Immature natural killer cell (primary cell): ENCODE measurements around the gene DISC1. TPM values are rescaled to one million over a fixed set of nuclear protein-coding genes. Genes with fewer than 3 reads are reported as not detected.
"Not testable (repeated sequence)": the region's sequence is repeated elsewhere in the genome, so short reads cannot be mapped to it uniquely, and the experiment has no call there.

Experiments
- DNase-seq, 3 donors: peaks; one replicate each; pipeline ENCODE4 v3.0.0; 2022; ENCODE audit warnings: mixed read lengths in 1 of 3
- H3K27ac Mint-ChIP-seq, 6 donors: one replicate each; pipeline ENCODE4 v1.8.0; 2020; ENCODE audit warnings: mixed read lengths in 6 of 6, mild to moderate bottlenecking in 5 of 6, inconsistent platforms in 4 of 6, moderate library complexity in 3 of 6
- H3K27me3 Mint-ChIP-seq, 3 donors: one replicate each; pipeline ENCODE4 v1.8.0; 2020 to 2021; ENCODE audit warnings: low read depth in 3 of 3, mild to moderate bottlenecking in 3 of 3, mixed read lengths in 3 of 3, moderate library complexity in 3 of 3, inconsistent platforms in 1 of 3
- H3K36me3 Mint-ChIP-seq, 3 donors: one replicate each; pipeline ENCODE4 v1.8.0; 2020; ENCODE audit warnings: mixed read lengths in 3 of 3, inconsistent platforms in 2 of 3, mild to moderate bottlenecking in 2 of 3
- H3K4me1 Mint-ChIP-seq, 2 donors: one replicate each; pipeline ENCODE4 v1.8.0; 2020; ENCODE audit warnings: inconsistent platforms in 2 of 2, mild to moderate bottlenecking in 2 of 2, mixed read lengths in 2 of 2, moderate library complexity in 1 of 2
- H3K4me3 Mint-ChIP-seq, 5 donors: one replicate each; pipeline ENCODE4 v1.8.0; 2020; ENCODE audit warnings: mild to moderate bottlenecking in 5 of 5, mixed read lengths in 5 of 5, inconsistent platforms in 3 of 5, moderate library complexity in 3 of 5
- H3K9me3 Mint-ChIP-seq, 6 donors: one replicate each; pipeline ENCODE4 v1.8.0; 2020; ENCODE audit warnings: mild to moderate bottlenecking in 6 of 6, mixed read lengths in 6 of 6, inconsistent platforms in 4 of 6, moderate library complexity in 3 of 6
- polyA plus RNA-seq, 3 donors: library from polyadenylated mRNA; unstranded; fragments of 300-500 nt; fragmentation: Illumina TruSeq; gene quantifications; one replicate each; pipeline ENCODE4 v1.2.3, GENCODE V29; 2021

DISC1 gene
- polyA plus RNA-seq, 3 donors from 2014 or later = 1.1 to 1.3 TPM; not detected in 1

DNA sequence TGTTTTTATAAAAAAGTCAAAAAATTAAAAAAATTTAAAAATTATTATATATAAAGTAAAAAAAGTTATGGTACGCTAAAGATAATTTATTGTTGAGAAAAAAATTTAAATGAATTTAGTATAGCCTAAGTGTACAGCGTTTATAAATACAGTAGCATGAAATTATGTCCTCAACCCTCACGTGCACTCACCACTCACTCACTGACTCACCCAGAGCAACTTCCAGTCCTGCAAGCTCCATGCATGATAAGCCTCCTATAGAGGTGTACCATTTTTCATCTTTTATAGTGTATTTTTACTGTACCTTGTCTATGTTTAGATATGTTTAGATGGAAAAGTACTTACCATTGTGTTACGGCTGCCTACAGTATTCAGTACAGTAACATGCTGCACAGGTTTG lies 5.1 kb downstream of the DISC1 start:
- peaks cover 0 to 2% (median 0%) of the 10 kb centered on the region in 3 donors for H3K27me3 Mint-ChIP-seq
- H3K4me3 Mint-ChIP-seq = no peak overlapping the region
- H3K4me1 Mint-ChIP-seq = peaks cover 20 to 21% of the 10 kb centered on the region in 2 donors
- H3K9me3 Mint-ChIP-seq = no peaks in the 10 kb centered on the region
- H3K36me3 Mint-ChIP-seq = peaks cover 0 to 4% (median 0%) of the 10 kb centered on the region in 3 donors
- no peak overlapping the region for H3K27ac Mint-ChIP-seq
- DNase-seq = no peak

DNA sequence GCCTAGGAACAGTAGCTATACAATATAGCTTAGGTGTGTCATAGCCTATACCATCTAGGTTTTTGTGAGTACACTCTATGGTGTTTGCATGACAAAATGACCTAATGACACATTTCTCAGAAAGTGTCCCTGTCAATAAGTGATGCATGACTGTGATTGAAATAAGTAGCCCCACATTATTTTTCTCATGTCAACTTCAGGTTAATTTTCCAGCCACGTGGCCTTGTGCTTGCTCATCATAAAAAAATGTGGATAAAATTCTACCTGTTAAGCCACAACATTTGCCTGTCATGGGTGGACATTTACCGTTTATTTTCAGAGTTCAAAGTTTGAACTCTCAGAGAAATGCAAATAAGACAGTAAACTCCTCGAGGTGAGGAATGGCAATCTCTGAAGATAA lies 5.5 kb downstream of the DISC1 start:
- no peak overlapping the region for H3K27ac Mint-ChIP-seq
- peaks cover 0 to 4% (median 0%) of the 10 kb centered on the region in 3 donors for H3K36me3 Mint-ChIP-seq
- peaks cover 20 to 21% of the 10 kb centered on the region in 2 donors for H3K4me1 Mint-ChIP-seq
- H3K27me3 Mint-ChIP-seq = peaks cover 0 to 2% (median 0%) of the 10 kb centered on the region in 3 donors
- no peaks in the 10 kb centered on the region for H3K9me3 Mint-ChIP-seq
- H3K4me3 Mint-ChIP-seq = no peak overlapping the region
- no peak for DNase-seq

DNA sequence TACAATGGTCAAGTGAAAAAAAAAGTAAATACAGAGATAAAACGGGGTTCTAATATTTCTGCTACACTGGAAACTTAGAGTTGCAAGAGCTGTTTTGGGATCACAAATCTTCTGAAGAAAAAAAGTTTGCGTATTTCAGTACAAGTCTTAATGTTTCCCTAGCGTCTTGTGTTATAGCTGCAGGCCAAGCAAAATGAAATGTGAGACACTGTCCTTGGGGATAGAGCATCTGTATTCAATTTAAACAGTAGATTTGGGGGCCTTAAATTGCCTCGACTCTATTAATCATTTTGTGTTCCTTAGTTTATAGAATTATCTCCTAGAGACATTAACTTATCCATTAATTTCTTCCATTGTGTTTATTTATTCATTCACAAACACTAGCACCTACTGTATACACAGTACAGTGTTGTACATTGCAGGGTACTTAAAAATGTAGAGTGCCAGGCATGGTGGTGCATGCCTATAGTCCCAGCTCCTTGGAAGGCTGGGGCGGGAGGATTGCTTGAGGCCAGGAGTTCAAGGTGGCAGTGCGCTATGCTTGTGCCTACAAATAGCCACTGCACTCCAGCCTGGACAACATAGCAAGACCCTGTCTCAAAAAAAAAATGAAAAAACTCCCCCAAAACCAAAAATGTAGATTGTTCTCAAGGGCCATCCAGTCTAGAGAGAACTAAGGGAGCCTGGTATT lies 7.9 kb downstream of the DISC1 start:
- Mint-ChIP-seq H3K9me3 (no peaks in the 10 kb centered on the region), H3K27me3 (peaks cover 0 to 3% (median 2%) of the 10 kb centered on the region in 3 donors), H3K4me3 (no peak overlapping the region), H3K4me1 (peaks cover 0 to under 1% of the 10 kb centered on the region in 2 donors), H3K36me3 (peaks cover 0 to 7% (median 0%) of the 10 kb centered on the region in 3 donors), H3K27ac (no peak overlapping the region)
- DNase-seq = no peak

DNA sequence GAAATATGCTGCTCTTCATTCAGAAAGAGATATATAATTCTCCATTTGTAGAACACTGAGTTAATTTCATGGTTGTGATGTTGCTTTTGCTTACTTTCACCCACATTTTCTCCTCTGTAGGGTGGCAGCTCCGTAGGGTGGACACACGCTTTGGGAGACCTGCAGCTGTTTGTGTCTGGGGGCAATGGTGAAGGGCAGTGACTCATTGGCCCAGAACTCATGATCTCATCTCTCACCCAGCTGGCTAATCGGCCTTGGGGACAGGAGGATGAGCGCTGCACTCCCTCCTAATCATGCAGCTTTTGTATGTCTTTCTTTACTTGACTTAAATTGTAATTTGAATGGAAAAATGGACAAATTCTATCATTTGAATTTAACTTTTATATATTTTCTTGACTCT lies 9.6 kb downstream of the DISC1 start:
- DNase-seq = no peak
- Mint-ChIP-seq H3K27ac (no peak overlapping the region), H3K4me3 (no peak overlapping the region), H3K4me1 (peaks cover 4 to 5% of the 10 kb centered on the region in 2 donors), H3K9me3 (no peaks in the 10 kb centered on the region), H3K27me3 (peaks cover 1 to 3% (median 2%) of the 10 kb centered on the region in 3 donors), H3K36me3 (peaks cover 0 to 7% (median 0%) of the 10 kb centered on the region in 3 donors)

DNA sequence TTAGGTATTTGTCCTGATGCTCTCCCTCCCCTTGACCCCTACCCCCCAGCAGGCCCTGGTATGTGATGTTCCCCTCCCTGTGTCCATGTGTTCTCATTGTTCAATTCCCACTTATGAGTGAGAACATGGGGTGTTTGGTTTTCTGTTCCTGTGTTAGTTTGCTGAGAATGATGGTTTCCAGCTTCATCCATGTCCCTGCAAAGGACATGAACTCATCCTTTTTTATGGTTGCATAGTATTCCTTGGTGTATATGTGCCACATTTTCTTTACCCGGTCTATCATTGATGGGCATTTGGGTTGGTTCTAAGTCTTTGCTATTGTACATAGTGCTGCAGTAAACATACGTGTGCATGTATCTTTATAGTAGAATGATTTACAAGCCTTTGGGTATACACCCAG lies 10.3 kb downstream of the DISC1 start:
- not testable (repeated sequence) for H3K4me1 Mint-ChIP-seq, H3K9me3 Mint-ChIP-seq, H3K27ac Mint-ChIP-seq, H3K36me3 Mint-ChIP-seq, DNase-seq, H3K4me3 Mint-ChIP-seq, H3K27me3 Mint-ChIP-seq

DNA sequence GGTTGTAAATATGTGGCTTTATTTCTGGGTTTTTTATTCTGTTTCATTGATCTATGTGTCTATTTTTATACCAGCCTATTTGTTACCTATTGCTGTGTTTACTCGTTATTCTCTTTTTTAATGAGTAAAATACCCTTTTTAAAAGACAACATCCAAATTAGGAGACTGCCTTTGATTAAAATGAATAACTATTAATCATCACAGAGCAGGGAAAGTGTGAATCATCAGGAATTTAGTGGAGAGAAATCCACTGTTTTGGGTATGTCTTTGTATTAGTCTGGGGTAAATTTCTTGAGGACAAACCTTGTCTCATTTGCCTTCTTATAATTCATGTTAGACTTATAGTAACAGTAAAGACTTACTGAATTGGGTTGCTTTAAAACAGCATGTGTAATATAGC lies 12.1 kb downstream of the DISC1 start:
- no peak overlapping the region for H3K27ac Mint-ChIP-seq
- peaks cover 1 to 3% (median 2%) of the 10 kb centered on the region in 3 donors for H3K27me3 Mint-ChIP-seq
- H3K9me3 Mint-ChIP-seq = no peaks in the 10 kb centered on the region
- H3K4me3 Mint-ChIP-seq = no peak overlapping the region
- H3K36me3 Mint-ChIP-seq = peaks cover 0 to 7% (median 0%) of the 10 kb centered on the region in 3 donors
- peaks cover 9% of the 10 kb centered on the region in 2 donors for H3K4me1 Mint-ChIP-seq
- DNase-seq = no peak

DNA sequence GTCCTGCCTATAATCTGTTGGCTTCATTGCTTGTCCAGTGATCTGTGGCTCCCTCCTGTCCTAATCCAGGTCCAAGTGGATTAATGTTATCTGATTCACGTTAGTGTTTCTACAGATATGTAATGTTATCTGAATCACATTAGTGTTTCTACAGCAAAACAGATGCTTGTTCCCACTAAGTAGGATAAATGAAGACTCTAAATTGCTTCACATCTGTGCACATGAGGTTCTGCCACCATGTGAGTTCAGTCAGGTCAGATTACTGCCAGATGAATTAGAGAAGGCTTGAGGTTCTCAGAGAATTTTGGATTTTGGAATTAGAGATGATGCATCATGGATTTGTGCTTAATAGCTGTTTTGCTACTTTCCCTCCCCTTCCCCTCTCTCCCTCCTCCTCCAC lies 13.2 kb downstream of the DISC1 start:
- Mint-ChIP-seq H3K27me3 (peaks cover 1 to 3% (median 2%) of the 10 kb centered on the region in 3 donors), H3K27ac (no peak overlapping the region), H3K4me1 (peaks cover 9% of the 10 kb centered on the region in 2 donors), H3K36me3 (peaks cover 0 to 7% (median 0%) of the 10 kb centered on the region in 3 donors), H3K9me3 (no peaks in the 10 kb centered on the region), H3K4me3 (peak overlapping the region in 1 of 5 donors; percentile 14)
- DNase-seq = no peak

DNA sequence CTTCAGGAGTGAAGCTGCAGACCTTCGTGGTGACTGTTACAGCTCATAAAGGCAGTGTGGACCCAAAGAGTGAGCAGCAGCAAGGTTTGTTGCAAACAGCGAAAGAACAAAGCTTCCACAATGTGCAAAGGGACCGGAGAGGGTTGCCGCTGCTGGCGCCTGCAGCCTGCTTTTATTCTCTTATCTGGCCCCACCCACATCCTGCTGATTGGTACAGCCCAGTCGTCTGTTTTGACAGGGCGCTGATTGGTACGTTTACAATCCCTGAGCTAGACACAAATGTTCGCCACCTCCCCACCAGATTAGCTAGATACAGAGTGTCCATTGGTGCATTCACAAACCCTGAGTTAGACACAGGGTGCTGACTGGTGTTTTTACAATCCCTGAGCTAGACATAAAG lies 14.9 kb downstream of the DISC1 start:
- H3K9me3 Mint-ChIP-seq, H3K27me3 Mint-ChIP-seq, H3K36me3 Mint-ChIP-seq, H3K4me1 Mint-ChIP-seq: not testable (repeated sequence)
- Mint-ChIP-seq H3K4me3 (peak overlapping the region; percentile 80 to 89 (median 87)), H3K27ac (peak overlapping the region in 2 of 6 donors; percentile 9 to 62)
- DNase-seq = peak in 2 of 3 donors; percentile 18 to 45

DNA sequence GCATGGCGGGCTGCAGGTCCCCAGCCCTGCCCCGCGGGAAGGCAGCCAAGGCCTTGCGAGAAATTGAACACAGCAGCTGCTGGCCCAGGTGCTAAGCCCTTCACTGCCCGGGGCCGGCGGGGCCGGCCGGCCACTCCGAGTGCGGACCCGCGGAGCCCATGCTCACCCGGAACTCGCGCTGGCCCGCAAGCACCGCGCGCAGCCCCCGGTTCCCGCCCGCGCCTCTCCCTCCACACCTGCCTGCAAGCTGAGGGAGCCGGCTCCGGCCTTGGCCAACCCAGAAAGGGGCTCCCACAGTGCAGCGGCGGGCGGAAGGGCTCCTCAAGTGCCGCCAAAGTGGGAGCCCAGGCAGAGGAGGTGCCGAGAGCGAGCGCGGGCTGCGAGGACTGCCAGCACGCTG lies 15.5 kb downstream of the DISC1 start:
- not testable (repeated sequence) for H3K36me3 Mint-ChIP-seq, H3K4me3 Mint-ChIP-seq, DNase-seq, H3K27ac Mint-ChIP-seq, H3K4me1 Mint-ChIP-seq, H3K27me3 Mint-ChIP-seq, H3K9me3 Mint-ChIP-seq

DNA sequence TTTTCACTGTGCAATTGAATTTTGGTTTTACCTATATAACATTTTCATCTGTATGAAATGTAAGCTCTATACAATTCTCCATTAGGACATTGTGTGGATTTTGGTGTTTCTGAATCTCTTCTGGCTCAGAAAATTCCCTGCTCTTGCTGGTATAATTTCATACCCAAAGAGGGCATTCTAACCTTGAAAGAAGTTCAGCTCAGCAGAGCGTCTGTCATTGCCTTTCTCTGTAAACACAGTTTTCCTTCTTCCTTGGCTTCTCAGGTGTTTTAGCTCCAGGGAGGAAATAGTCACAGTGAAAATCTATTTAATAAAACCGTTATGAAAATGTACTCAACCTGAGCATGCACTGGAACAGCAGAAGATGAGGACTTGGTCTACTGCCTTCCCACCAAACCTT lies 16.0 kb downstream of the DISC1 start:
- H3K27me3 Mint-ChIP-seq = peaks cover 1 to 4% (median 2%) of the 10 kb centered on the region in 3 donors
- H3K4me1 Mint-ChIP-seq = peaks cover 9% of the 10 kb centered on the region in 2 donors
- no peak overlapping the region for H3K27ac Mint-ChIP-seq

DNA sequence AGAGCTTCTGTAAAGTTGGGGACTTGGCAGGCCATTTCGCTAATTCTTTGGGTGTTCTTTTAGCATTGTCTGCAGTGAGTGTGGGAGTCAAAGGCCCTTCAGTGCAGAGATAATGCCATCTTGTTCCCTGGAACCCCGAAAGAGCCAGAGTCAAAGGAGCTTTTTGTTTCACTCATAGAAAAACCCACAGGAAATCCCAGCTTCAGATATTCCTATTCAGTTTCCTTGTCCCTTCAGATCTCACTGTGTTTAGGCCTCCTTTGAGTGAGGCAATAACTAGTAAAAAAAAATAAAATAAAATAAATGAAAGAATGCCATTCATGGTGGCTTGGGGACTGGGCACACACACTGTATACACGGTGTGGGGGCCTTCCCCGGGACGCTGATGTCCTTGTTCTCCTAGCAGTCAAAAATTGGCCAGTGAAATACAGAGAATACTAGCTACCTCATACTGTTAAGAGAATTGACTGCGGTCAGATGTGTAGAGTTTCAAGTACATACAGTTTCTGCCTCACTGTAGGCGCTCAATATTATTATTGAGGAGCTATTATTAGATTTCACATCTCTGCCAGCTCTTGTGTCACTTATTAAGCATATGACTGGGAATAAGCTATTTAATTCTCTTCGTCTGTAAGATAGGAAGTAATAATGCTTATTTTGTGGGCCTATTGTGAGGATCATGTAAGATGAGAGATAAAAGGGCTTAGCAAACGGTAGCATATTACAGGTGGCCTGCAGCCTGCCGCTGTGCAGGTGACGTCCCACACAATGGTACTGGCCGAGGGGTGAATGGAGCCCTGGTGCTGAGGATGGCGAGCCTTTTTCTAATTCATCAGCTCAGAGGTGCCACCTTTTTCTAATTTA lies 16.7 kb downstream of the DISC1 start:
- Mint-ChIP-seq H3K36me3 (no peaks in the 10 kb centered on the region), H3K9me3 (peaks cover 0 to 9% (median 2%) of the 10 kb centered on the region in 6 donors), H3K4me3 (no peak overlapping the region), H3K4me1 (peaks cover 9% of the 10 kb centered on the region in 2 donors), H3K27ac (no peak overlapping the region), H3K27me3 (peaks cover 1 to 7% (median 5%) of the 10 kb centered on the region in 3 donors)
- DNase-seq = no peak

More for the DNA sequence above, 16.0 kb downstream of the DISC1 start:
- DNase-seq = no peak
- H3K36me3 Mint-ChIP-seq = no peaks in the 10 kb centered on the region
- H3K9me3 Mint-ChIP-seq = peaks cover 0 to 9% (median 2%) of the 10 kb centered on the region in 6 donors
- peak overlapping the region in 1 of 5 donors; percentile 14 for H3K4me3 Mint-ChIP-seq

DNA sequence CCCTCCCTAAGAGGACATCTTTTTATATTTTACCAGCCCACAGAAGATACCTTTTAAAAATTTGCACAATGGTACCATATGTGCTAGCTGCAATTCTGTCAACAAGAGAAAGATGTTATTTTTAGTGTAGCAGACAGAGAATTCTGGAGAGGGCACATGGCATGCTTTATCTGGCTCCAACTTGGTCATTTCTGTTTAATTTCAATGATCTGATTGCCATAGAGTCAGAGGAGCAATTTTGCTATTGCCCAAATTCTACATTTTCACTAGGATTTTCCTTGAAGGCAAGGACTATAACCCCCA lies 17.3 kb downstream of the DISC1 start:
- Mint-ChIP-seq H3K9me3 (peaks cover 0 to 9% (median 2%) of the 10 kb centered on the region in 6 donors), H3K36me3 (peaks cover 0 to 3% (median 0%) of the 10 kb centered on the region in 3 donors), H3K4me3 (no peak overlapping the region), H3K4me1 (peaks cover 9% of the 10 kb centered on the region in 2 donors), H3K27ac (no peak overlapping the region), H3K27me3 (peaks cover 1 to 9% (median 4%) of the 10 kb centered on the region in 3 donors)
- no peak for DNase-seq

DNA sequence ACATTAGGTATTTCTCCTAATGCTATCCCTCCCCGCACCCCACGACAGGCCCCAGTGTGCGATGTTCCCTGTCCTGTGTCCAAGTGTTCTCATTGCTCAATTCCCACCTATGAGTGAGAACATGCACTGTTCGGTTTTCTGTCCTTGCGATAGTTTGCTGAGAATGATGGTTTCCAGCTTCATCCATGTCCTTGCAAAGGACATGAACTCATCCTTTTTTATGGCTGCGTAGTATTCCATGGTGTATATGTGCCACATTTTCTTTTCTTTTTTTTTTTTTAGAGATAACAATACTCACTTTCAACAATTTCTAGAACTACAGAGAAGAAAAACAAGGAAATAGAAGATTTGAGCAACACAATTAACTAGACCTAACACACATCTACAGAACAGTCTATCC lies 19.0 kb downstream of the DISC1 start:
- Mint-ChIP-seq H3K27me3 (peaks cover 1 to 16% (median 7%) of the 10 kb centered on the region in 3 donors), H3K36me3 (peaks cover 0 to 15% (median 0%) of the 10 kb centered on the region in 3 donors)
- not testable (repeated sequence) for H3K9me3 Mint-ChIP-seq, DNase-seq, H3K4me1 Mint-ChIP-seq, H3K27ac Mint-ChIP-seq, H3K4me3 Mint-ChIP-seq

DNA sequence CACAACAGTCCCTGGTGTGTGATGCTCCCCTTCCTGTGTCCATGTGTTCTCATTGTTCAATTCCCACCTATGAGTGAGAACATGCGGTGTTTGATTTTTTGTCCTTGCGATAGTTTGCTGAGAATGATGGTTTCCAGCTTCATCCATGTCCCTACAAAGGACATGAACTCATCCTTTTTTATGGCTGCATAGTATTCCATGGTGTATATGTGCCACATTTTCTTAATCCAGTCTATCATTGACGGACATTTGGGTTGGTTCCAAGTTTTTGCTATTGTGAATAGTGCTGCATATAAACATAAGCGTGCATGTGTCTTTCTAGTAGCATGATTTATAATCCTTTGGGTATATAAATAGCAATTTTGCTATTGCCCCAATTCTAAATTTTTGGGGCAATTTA lies 19.6 kb downstream of the DISC1 start:
- peaks cover 1 to 17% (median 7%) of the 10 kb centered on the region in 3 donors for H3K27me3 Mint-ChIP-seq
- peaks cover 0 to 17% (median 0%) of the 10 kb centered on the region in 3 donors for H3K36me3 Mint-ChIP-seq
- DNase-seq, H3K27ac Mint-ChIP-seq, H3K4me1 Mint-ChIP-seq, H3K9me3 Mint-ChIP-seq, H3K4me3 Mint-ChIP-seq: not testable (repeated sequence)
